ENCODE data around the gene CFAP92.

DNA sequence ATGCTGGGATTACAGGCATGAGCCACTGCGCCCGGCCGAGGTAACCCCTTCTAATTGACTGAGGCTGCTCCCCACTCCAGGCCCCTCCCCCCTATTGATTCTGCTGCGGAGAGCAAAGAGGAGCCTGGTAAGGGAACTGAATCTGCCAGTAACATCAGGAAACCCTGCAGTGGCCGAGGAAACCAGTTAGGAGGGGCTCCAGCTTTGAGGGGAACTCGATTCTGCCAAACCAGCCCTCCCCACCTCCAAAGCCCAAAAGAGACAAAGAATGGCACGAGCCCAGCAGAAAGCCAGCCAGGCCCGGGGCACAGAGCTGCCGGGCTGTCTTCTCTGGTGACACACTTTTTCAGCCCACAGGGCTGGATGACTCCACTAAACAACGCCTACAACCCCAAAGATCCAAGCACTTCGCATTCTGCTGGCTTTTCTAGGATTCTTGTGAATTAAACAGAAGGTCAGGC, 129.5 kb downstream of the CFAP92 start:
- TF ChIP-seq, protein P1, sequence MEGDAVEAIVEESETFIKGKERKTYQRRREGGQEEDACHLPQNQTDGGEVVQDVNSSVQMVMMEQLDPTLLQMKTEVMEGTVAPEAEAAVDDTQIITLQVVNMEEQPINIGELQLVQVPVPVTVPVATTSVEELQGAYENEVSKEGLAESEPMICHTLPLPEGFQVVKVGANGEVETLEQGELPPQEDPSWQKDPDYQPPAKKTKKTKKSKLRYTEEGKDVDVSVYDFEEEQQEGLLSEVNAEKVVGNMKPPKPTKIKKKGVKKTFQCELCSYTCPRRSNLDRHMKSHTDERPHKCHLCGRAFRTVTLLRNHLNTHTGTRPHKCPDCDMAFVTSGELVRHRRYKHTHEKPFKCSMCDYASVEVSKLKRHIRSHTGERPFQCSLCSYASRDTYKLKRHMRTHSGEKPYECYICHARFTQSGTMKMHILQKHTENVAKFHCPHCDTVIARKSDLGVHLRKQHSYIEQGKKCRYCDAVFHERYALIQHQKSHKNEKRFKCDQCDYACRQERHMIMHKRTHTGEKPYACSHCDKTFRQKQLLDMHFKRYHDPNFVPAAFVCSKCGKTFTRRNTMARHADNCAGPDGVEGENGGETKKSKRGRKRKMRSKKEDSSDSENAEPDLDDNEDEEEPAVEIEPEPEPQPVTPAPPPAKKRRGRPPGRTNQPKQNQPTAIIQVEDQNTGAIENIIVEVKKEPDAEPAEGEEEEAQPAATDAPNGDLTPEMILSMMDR (tag by site-specific recombination; IDR thresholded peaks at IDR 0.05) = no peak
- TF ChIP-seq ZBTB7A (tag by site-specific recombination; IDR thresholded peaks at IDR 0.05; ENCODE audit: low read depth) = no peak
- no peak for TF ChIP-seq ZNF302 (tag by site-specific recombination; IDR thresholded peaks at IDR 0.05; ENCODE audit: low read depth)
- no peak for TF ChIP-seq ZFP37 (tag by site-specific recombination; IDR thresholded peaks at IDR 0.05)
- TF ChIP-seq, protein P2, sequence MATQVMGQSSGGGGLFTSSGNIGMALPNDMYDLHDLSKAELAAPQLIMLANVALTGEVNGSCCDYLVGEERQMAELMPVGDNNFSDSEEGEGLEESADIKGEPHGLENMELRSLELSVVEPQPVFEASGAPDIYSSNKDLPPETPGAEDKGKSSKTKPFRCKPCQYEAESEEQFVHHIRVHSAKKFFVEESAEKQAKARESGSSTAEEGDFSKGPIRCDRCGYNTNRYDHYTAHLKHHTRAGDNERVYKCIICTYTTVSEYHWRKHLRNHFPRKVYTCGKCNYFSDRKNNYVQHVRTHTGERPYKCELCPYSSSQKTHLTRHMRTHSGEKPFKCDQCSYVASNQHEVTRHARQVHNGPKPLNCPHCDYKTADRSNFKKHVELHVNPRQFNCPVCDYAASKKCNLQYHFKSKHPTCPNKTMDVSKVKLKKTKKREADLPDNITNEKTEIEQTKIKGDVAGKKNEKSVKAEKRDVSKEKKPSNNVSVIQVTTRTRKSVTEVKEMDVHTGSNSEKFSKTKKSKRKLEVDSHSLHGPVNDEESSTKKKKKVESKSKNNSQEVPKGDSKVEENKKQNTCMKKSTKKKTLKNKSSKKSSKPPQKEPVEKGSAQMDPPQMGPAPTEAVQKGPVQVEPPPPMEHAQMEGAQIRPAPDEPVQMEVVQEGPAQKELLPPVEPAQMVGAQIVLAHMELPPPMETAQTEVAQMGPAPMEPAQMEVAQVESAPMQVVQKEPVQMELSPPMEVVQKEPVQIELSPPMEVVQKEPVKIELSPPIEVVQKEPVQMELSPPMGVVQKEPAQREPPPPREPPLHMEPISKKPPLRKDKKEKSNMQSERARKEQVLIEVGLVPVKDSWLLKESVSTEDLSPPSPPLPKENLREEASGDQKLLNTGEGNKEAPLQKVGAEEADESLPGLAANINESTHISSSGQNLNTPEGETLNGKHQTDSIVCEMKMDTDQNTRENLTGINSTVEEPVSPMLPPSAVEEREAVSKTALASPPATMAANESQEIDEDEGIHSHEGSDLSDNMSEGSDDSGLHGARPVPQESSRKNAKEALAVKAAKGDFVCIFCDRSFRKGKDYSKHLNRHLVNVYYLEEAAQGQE (tag by site-specific recombination; IDR thresholded peaks at IDR 0.05) = no peak
- TF ChIP-seq, protein P3, sequence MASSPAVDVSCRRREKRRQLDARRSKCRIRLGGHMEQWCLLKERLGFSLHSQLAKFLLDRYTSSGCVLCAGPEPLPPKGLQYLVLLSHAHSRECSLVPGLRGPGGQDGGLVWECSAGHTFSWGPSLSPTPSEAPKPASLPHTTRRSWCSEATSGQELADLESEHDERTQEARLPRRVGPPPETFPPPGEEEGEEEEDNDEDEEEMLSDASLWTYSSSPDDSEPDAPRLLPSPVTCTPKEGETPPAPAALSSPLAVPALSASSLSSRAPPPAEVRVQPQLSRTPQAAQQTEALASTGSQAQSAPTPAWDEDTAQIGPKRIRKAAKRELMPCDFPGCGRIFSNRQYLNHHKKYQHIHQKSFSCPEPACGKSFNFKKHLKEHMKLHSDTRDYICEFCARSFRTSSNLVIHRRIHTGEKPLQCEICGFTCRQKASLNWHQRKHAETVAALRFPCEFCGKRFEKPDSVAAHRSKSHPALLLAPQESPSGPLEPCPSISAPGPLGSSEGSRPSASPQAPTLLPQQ (tag by site-specific recombination; IDR thresholded peaks at IDR 0.05) = no peak
- TF ChIP-seq ZIC2 (tag by site-specific recombination; IDR thresholded peaks at IDR 0.05) = no peak
- TF ChIP-seq ZNF274 (IDR thresholded peaks at IDR 0.05; ENCODE audit: low read length) = no peak
- no peak for TF ChIP-seq ZNF274 (tag by site-specific recombination; IDR thresholded peaks at IDR 0.05; ENCODE audit: borderline replicate concordance)
